ENCODE results near the gene MPIG6B.

Gene MPIG6B, protein sequence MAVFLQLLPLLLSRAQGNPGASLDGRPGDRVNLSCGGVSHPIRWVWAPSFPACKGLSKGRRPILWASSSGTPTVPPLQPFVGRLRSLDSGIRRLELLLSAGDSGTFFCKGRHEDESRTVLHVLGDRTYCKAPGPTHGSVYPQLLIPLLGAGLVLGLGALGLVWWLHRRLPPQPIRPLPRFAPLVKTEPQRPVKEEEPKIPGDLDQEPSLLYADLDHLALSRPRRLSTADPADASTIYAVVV

DNA sequence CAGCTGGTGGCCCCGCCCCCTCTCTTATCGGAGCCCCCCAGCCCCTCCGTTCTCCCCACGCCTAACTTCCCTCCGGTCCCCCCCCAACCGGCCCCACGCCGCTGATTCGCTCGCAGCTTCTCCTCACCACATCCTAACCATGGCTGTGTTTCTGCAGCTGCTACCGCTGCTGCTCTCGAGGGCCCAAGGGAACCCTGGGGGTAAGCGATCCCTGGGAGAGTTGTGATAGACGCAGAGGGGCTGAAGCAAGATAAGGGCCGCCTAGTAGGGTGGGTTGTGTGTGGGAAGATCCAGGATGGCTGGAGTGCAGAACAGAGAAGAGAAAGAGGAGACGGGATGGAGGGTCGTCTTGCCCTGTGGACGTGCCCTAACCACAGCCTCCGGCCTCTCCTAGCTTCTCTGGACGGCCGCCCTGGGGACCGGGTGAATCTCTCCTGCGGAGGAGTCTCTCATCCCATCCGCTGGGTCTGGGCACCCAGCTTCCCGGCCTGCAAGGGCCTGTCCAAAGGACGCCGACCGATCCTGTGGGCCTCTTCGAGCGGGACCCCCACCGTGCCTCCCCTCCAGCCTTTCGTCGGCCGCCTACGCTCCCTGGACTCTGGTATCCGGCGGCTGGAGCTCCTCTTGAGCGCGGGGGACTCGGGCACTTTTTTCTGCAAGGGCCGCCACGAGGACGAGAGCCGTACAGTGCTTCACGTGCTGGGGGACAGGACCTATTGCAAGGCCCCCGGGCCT lies at the start of gene MPIG6B:
MPIG6B (plus strand) TSS at position 129 of the 735 bp plus-strand sequence; CDS start at position 140, 11 bp downstream.
- DNase-seq (ENCODE audit: low read depth), result no peak

DNA sequence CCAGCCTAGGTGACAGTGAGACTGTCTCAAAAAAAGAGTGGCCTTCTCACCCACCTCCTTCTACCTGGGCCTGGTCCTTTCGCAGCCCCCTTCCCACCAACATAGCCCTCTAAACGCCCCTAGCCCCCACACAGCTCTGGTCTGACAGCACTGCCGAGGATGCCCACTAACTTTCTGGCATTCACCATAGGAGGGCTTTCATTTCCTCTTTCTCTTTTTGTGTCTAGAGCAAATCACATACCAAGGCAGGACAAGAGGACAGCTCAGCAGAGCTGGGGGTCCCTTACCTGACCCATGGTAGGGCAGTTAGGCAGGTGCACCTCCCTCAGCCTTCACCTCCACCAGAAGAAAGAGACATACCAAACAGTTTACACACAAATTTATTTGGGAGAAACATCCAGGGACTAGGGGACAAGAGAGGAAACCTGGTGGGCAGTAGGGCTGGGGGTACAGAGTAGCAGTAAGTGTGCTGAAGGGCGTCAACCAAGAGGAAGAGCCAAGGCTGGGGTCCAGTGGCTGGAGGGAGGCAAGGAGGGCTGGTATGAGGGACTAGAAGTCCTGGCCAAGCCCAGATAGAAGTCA lies 46.8 kb upstream of the MPIG6B start:
- no peak for DNase-seq (ENCODE audit: low read depth)

DNA sequence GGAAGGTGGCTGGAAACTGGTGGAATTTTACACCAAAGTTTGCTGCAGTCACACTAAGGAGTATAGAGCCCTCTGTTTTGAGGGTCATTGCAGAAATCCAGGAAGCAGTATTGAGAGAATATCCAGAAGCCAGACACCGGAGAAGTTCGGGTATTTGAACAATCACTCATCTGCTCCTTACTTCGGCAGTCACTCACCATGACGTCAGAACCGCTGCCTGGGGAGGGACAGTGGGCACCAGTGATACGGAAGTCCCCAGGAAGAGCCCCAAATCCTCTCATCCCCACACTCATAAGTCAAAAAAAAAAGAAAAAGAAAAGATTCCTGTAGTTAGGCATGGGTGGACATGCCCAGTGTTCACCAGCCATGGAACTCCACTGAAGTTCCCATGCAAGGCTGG lies 46.3 kb upstream of the MPIG6B start:
- DNase-seq (ENCODE audit: low read depth), result no peak

DNA sequence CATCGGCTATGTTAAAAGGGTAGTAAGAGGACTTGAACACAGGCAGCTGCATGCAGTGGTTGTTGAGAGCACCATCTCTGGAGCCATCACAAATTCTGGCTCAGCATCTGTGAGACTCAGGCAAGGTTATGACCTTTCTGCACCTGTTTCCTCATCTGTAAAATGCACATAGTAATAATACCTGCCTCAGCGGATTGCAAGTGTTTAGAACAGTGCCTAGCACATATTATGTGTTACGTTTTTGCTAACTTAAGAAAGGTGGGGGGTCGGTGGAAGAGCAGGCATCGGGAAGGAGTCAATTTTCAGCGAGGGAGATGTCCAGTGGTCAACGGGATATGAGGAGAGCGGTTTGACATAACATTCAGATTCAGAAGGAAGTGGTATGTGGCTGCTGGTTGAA lies 45.2 kb upstream of the MPIG6B start:
- no peak for DNase-seq (ENCODE audit: low read depth)

DNA sequence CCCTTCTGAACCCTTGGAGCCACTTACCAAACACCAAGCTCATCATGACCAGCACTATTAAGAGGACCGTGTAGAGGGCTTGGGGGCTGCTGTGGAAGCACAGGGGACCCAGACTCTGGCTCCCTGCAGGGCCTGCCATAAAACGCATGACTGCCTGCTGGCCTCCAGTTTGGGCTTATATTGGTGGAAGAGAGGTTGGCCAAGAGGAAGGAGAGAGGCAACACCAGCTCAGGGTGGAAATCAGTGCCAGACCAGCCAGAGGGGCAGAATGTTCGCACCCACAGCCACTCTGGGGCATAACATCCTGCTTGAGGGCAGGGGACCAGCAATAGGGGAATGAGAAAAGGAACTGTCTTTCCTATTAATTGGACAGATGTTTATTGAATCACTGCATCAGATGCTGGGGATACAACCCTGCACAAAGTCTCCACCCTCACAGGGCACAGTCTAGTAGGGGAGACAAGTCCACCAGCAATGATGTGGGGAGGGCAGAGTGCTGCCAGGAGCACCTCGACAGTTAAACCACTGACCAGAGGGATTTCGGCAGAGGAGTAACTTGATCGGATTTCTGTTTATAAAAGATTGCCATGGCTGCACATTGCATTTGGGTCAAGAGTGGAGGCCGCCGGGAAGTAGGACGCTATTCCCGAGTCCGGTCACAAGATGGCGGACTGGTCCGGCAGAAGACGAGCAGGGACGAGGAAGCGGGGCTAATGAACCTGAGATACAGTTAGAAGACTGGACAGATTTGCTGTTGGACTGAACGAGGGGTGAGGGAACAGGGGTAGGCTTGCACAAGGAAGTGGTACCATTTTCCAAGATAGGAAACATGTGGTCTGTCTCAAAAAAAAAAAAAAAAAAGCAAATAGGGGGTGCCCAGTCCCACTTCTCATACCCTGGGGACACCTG lies 42.7 kb upstream of the MPIG6B start, which contains the start of gene LY6G5C:
LY6G5C (minus strand) TSS at position 842 of the 909 bp plus-strand sequence; CDS start at position 148, 694 bp downstream.
- no peak for DNase-seq (ENCODE audit: low read depth)

DNA sequence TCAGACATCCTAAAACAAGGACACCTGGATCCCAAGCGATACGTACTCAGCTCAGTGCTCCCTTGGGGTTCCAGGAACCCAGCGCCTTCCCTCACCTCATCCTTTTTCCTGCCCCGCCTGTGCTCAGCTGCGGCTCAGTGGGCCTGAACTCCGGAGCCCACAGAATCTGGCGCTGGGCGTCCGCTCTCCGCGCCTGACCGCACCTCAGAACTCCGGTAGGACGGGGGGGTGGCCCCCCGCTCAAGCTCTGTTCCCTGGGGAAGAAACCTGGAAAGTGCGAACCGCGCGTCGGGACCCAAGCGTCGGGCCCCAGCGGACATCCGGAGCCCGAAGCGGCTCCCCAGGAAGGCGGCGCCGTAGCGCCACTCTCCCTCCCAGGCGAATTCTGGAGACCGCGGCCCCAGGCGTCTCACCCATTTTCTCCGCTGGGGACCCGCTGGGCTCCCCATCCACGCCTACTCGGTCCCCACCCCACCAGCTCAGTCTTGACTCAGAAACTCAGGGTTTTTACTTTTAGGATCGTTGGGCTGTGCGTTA lies 42.0 kb upstream of the MPIG6B start:
- DNase-seq (ENCODE audit: low read depth), result no peak

DNA sequence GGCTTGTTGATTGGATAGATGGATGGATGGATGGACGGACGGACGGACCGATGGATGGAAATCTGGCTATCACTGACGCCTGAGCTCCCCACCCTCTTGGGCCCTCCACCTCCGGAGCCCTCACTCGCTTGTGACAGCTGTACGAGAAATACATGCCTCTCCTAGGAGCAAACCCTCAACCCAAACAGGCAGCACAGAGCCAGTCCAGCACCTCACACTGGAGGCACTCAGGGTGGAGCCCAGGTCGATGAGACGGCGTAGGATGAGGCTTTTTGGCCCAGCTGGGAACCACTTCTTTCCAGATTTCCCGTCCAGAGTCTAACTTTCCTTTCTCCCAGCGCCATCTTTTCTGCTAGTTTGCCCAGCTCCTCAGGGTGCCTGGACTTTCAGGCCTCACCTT lies 39.6 kb upstream of the MPIG6B start:
- no peak for DNase-seq (ENCODE audit: low read depth)

DNA sequence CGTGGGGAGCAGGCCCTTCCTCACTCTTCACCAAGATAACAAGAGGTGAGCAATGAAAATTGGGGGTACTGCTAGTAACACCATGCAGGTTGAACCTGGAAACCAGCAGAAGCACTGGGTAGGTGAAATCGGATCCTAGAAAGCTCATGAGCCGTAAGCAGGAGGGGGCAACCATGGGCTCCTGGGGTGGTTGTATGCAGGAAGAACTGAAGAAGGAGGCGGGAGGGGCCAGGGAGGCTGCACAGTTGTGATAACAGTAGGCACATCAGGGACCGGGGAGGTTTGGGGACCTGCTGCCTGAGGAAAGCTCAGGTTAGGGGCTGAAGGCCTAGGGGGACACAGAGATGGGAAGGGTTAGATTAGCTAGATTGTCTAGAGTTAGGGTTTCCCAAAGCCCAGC lies 36.7 kb upstream of the MPIG6B start:
- DNase-seq (ENCODE audit: low read depth), result no peak

DNA sequence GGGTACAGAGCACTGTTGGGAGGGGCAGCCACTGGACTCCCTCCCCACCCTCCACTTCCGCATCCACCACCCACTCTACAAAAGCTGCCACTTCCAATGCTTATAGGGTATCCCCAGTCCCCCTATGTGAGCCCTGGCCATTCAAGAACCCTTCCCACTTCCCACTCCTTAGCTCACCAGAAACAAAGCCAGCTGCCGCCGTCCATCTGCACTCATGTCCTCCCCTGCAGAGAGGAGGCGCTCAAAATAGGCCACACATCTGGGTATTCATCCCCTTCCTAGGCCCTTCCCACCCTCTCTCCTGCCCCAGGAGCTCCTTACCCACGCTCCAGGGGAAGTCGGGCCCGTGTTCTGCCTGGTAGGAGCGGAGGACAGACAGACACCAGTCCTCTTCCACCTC lies 35.9 kb upstream of the MPIG6B start:
- DNase-seq (ENCODE audit: low read depth), result no peak

DNA sequence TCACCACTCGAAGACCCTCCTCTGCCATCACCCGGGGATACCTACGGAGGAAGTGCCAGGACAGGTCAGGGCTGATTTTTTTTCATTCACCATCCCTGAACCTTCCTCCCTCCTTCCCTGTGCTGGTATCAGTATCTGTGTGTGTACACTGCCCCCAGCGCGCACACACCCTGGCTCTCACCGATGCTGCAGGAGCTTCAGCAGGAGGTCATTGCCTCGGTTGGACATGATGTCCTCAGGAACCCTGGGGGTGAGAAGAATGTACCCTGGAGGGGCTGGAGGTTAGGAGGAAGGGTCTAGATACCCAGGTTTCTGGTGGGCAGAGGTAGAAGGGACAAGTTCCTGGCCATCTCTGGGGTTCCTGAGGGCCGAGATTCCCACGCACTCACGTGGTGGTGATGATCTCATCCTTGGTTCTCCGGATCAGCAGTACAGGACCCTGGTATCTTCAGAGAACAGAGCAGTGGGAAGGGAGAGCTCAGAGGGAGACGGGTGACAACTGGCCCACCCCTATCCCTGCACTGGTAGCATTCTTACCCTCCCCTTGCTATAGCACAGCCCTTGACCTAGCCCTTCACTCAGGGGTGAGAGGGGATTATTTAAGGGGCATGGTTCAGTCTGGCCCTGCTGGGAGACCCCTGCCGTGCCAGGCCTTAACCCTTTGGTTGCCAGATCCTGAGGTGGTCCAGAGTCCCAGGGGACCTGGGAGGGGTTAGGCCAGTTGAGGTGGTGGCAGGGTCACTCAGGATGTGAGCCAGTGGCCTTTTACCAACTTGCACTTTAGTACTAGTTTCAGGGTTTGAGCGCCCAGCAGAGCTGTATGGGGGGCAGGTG lies 35.1 kb upstream of the MPIG6B start:
- DNase-seq (ENCODE audit: low read depth), result no peak

DNA sequence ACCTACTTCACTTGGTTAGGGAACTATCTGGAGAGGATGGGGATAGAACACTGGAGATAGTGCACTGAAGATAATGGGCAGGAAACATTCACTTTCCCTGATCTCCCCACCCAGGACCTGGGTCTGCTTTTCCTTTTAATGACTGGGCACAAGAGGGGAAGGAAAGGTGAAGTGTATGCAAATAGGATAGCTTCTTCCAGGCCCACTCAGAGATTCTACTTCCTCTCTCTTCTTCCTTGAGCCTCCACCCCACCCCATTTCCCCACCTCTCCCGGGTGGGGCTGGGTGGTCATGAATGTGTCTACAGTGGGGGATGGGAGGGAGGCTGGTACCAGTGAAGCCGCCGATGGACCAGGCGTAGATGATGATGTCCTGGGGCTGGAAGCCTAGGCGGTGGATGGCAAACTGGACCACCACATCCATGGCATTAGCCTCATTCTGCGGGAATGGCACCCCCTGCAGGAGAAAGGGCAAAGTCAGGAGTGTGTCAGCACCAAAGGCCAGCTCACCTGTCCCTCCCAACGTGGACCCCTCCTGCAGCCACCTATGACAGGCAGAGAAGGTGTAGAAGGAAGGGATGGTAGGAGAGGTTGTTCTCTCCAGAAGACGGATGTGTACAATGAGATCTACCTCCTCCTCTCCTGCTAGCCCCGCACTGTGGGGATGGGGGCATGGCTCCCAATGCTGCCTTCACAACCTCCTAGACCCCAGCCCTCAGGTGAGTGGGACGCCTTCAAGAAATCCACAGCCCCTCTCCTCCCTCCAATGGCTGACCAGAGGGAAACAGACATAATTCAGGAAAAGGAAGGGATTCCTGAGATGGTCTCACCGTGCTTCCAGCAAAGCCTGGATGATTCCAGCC lies 33.7 kb upstream of the MPIG6B start:
- no peak for DNase-seq (ENCODE audit: low read depth)

DNA sequence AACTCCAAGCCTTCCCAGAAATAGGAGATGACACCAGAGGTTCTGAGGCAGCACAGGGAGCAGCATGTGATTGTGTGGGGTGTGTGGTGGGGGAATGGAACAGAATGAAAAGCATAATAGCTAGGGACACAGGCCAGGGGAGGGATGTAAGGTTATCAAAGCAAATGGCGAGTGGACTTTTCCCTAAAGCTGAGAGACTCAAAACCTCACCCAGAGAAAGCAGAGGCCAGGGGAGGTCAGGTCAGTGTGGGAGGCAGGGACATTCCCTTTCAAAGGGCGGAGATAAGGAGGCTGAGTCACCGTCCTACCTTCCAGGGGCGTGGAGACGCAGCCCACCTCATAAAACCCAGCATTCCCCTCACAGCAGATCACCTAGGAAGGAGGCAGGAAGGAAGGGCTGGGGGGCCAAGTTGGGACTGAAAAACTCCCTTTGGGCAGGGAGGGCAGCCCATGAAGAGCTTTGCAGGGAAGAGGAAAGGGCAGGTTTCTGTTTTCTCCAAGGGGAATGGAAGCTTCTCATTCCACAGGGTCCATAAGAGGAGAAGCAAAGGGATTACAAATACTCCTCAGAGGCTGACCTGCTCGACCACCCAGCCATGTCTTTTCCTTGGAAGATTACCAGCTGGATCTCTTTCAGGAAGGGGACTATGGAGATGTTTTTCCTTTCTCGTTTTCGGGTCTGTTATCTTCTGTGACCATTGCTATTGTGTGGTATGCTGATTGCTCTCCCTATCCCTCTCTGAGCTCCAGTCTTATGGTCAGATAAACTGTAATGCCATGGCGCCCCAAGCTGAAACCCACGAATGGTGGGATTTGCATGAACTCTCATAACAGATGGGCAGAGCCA lies 32.7 kb upstream of the MPIG6B start:
- DNase-seq (ENCODE audit: low read depth), result no peak

DNA sequence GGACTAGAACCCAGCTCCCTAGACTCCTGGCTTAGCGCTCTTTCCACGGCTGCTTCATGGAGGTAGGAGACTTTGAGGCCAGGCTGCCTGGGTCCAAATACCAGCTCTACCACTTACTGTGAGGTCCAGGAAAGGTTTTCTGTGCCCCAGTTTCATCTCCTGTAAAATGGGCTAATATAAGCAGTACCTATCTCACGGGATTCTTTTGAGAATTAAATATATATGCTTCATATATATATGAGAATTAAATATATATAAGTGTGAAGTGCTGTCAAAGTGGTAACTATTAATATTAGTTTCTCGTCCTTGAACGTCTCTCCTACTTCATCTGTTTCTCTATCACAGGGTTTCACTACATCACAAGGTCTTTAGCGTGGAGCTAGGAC lies 32.1 kb upstream of the MPIG6B start:
- DNase-seq (ENCODE audit: low read depth), result no peak

DNA sequence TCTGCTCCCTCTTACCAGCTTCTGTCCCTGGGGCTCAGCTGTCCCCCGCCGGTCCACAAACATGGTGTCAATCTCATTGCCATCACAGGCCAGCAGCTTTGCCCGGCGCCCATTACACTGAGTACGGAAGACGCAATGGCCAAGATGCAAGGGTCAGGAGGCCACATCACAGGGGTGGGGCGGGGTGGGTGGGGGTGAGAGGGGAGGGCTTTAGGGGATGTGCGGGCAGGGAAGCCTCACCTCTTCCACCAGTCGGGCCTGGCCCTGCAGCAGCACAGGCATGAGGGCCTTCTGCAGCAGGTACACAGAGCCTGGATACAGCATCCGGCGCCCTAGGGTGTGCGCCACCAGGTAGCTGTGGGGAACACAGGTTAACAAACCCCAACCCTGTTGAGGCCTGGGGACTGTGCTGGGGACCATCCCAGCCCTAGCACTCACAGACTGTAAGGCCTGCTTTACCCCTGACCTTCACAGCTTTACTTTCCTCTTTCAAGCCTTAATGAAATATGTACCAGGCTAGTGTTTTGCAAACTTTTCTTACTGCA lies 31.5 kb upstream of the MPIG6B start:
- DNase-seq (ENCODE audit: low read depth), result no peak

DNA sequence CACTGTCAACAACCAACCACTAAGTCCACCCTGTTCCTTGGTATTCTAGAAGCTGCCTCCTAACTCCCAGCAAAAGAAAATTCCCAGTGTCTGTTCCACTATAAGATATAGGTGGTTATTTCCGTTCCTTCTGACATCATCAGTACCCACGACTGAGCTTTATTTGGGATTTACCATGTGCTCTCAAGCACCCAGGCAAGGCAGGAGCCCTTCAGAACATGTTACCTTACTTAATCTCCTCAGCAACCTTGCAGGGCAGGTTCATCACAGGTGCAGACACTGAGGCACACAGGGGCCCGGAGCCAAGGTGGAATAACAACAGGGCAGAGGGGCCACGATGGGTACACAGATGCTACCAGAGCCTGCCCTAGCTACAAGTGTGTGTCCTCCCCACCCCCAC lies 30.8 kb upstream of the MPIG6B start:
- DNase-seq (ENCODE audit: low read depth), result no peak

DNA sequence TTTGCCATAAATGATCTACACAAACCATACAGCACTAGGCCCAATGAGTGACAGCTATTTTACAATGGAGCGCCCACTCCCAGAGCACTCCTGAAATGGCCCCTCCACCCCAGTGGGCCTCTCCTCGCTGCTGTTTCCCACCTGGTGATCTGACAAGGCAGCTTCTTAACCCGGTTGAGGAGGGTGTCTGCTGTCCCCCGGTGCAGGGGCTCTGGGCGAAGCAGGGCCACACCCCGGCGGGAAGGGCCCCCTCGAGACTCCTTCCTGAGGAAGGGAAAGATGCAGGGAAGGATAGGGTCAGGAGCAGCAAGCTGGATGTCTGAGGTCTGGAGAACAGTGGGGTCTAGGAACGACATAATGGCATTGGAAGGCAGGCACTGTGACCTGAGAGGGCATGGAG lies 30.3 kb upstream of the MPIG6B start:
- no peak for DNase-seq (ENCODE audit: low read depth)

DNA sequence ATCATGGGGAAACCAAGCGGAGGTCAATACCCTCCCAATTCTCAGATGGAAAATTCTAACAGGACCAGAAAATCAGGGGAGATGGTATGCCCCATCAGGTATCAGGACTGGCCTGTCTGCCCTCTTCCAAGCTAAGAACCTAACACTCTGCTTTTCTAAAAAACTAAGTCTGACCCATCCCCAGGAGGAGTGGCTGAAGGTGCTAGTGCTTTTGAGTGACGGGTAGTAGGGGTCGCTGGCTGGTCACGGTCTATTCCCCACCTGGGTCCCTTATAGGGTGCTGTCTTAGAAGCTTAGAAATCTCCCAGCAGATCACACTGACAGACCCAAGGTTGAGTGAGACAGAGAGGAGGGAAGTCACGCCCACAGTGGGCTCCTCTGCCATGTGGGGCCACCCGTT lies 29.6 kb upstream of the MPIG6B start:
- DNase-seq (ENCODE audit: low read depth), result no peak

DNA sequence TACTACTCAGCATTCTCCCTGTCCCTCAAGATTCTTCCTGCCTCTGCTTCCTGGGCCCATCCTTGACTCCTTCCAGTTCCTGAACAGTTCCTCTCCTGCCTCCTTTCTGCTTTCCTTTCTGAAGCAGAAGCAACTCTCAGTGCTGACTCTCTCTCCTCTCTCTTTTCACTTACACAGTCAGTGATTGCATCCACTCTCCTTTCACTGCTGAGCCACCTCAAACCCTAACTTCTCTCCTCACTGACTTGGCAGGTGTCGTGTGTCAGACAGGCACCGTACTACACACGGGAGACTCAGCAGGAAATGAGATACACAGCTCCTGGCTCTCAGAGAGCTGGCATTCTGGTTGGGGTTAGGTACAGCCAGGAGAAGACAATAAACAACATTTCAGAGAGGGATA lies 25.6 kb upstream of the MPIG6B start:
- no peak for DNase-seq (ENCODE audit: low read depth)
